Hypothalamus (tissue), 51 donors: ENCODE data around the gene VPS11.

Experiments
- DNase-seq, 51 donors: peaks; one replicate each; lab custom pipeline; 2025; lab: John Stamatoyannopoulos, UW

The VPS11 gene

GRCh38 chr11:119078675-119079420, 11.2 kb downstream of the VPS11 start:
- DNase-seq, result no peak

GRCh38 chr11:119081682-119082260, 14.2 kb downstream of the VPS11 start:
- DNase-seq, result peak in 29 of 51 donors; percentile 9 to 77 (median 43)

- DNase-seq, result peak; percentile 81 to 100 (median 92)
These were observed 17.2 kb downstream of the VPS11 start, which contains the start of gene HMBS for GRCh38 chr11:119084663-119085436. HMBS (plus strand) TSS chr11:119084881; CDS start chr11:119085034, 153 bp downstream.

GRCh38 chr11:119085437-119085847, 17.8 kb downstream of the VPS11 start:
- DNase-seq, result peak in 1 of 51 donors; percentile 46

GRCh38 chr11:119087123-119087522, 19.5 kb downstream of the VPS11 start:
- DNase-seq, result no peak

- no peak for DNase-seq
These were observed 20.2 kb downstream of the VPS11 start for GRCh38 chr11:119087747-119088241.

GRCh38 chr11:119088406-119088805, 20.8 kb downstream of the VPS11 start:
- DNase-seq, result no peak

- no peak for DNase-seq
These were observed 21.7 kb downstream of the VPS11 start for GRCh38 chr11:119089319-119089718.

GRCh38 chr11:119091178-119091577, 23.6 kb downstream of the VPS11 start:
- DNase-seq, result no peak

- DNase-seq, result no peak
These were observed 24.6 kb downstream of the VPS11 start for GRCh38 chr11:119091966-119092879.

GRCh38 chr11:119092880-119093842, 25.5 kb downstream of the VPS11 start:
- DNase-seq, result peak in 4 of 51 donors; percentile 5 to 20 (median 14)

GRCh38 chr11:119093942-119094815, 26.6 kb downstream of the VPS11 start:
- peak in 17 of 51 donors; percentile 16 to 71 (median 44) for DNase-seq

GRCh38 chr11:119094816-119095065, 27.1 kb downstream of the VPS11 start:
- DNase-seq, result peak in 33 of 51 donors; percentile 55 to 87 (median 77)

- DNase-seq, result peak; percentile 74 to 100 (median 99)
These were observed 27.7 kb downstream of the VPS11 start for GRCh38 chr11:119095066-119095880.

- DNase-seq, result no peak
These were observed 32.1 kb downstream of the VPS11 start for GRCh38 chr11:119099711-119100110.

- DNase-seq, result peak in 1 of 51 donors; percentile 28
These were observed 32.8 kb downstream of the VPS11 start for GRCh38 chr11:119100246-119100970.
